ENCODE data around the gene SLC12A7.
"Not testable (repeated sequence)": the region's sequence is repeated elsewhere in the genome, so short reads cannot be mapped to it uniquely, and the experiment has no call there.

Gene SLC12A7

DNA sequence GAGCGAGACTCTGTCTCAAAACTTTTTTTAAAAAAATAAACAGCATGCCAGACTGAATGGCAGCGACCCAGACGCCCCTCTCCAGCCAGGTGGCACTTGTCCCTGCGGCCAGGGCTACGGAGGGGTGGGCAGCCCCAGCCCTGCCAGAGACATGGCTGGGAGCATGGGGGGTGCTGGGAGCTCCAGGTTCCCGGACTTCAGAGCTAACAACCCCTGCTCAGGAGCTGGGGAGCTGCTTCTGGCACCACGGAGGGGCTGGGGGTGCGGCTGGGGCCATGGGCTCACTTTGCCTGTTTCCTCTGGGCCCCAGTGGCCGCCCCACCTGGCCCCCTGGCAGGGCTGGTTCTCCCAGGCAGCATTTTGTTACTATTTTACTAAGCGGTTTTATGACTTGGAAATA, 49.9 kb downstream of the SLC12A7 start:
- CTCF ChIA-PET, result no interaction called here
- POLR2A ChIA-PET, result no interaction called here

DNA sequence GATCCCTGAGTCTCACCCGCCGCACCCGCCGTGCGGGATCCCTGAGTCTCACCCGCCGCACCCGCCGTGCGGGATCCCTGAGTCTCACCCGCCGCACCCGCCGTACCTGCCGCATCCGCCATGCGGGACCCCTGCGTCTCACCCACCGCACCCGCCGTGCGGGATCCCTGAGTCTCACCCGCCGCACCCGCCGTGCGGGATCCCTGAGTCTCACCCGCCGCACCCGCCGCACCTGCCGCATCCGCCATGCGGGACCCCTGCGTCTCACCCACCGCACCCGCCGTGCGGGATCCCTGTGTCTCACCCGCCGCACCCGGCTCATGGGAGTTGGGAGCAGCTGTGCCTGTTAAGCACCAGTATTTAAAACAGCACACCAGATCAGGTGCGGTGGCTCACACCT, 50.6 kb downstream of the SLC12A7 start:
- POLR2A ChIA-PET; CTCF ChIA-PET; DNase-seq (ENCODE audit: low read depth, low spot score): not testable (repeated sequence)

More for the DNA sequence above, 49.9 kb downstream of the SLC12A7 start:
- TF ChIP-seq CTCF (IDR thresholded peaks at IDR 0.05; ENCODE audit: insufficient read depth, low read length, missing control alignments), result no peak
- H3K4me3 ChIP-seq (ENCODE audit: low read depth, low read length), result no peak overlapping the region
- no peak for DNase-seq (ENCODE audit: low read depth, low spot score)

GRCh38 chr5:1060535-1060981, 51.3 kb downstream of the SLC12A7 start:
- H3K4me3 ChIP-seq (ENCODE audit: low read depth, low read length), result no peak overlapping the region
- POLR2A ChIA-PET, result no interaction called here
- TF ChIP-seq CTCF (IDR thresholded peaks at IDR 0.05; ENCODE audit: insufficient read depth, low read length, missing control alignments), result no peak
- no peak for DNase-seq (ENCODE audit: low read depth, low spot score)
- CTCF ChIA-PET, result interaction anchor here (1.2 kb wide), 1 partner anchor 9 kb away, joined by 3 read pairs; no protein-coding TSS in a partner anchor

More for the DNA sequence above, 50.6 kb downstream of the SLC12A7 start:
- not testable (repeated sequence) for H3K4me3 ChIP-seq (ENCODE audit: low read depth, low read length)

GRCh38 chr5:1059884-1060263, 52.0 kb downstream of the SLC12A7 start:
- no peak for TF ChIP-seq CTCF (IDR thresholded peaks at IDR 0.05; ENCODE audit: insufficient read depth, low read length, missing control alignments)
- ChIA-PET POLR2A (no interaction called here), CTCF (interaction anchor here (1.2 kb wide), 1 partner anchor 8 kb away, joined by 3 read pairs; no protein-coding TSS in a partner anchor)
- no peak for DNase-seq (ENCODE audit: low read depth, low spot score)
- H3K4me3 ChIP-seq (ENCODE audit: low read depth, low read length), result no peak overlapping the region

DNA sequence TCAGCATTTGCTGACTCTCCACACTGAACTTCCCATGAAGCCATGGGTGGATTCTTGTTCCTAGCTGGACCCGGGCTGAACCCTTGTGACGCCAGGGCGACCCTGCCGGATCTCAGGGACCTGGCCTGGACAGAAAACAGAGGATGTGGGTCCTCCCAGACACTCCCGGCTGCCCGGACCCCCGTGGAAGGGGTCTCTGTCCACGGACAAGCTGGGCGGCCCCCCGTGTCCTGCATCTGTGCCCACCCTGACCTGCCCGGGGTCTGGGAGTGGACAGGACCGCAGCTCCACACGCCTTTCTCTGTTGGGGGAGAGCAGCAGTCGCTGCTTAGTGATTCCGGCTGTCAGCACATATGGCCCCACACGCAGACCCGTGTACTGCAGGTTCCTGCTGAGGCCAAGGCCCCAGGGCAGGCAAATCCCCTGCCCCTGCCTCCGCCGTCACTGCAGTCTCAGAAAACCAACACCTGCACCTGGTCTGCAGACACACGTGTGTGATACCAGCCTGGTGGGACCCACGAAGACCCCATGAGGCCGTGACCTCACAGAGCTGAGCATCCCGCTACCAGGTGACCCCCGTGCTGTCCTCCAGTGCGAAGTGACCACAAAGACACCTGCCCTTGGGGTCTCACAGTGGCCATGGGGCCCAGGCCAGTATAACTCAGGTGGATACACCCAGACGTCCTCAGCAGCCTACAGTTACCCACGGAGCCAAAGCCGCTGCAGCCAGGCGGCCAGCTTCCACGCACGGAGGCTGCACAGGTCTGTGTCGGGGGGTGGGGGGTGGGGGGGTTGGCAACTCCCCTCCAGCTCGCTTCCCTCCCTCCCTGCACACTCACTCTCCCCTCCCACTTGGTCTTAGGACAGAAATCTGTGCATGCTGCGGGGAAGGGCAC, 52.6 kb downstream of the SLC12A7 start:
- DNase-seq (ENCODE audit: low read depth, low spot score), result no peak
- no peak for TF ChIP-seq CTCF (IDR thresholded peaks at IDR 0.05; ENCODE audit: insufficient read depth, low read length, missing control alignments)
- H3K4me3 ChIP-seq (ENCODE audit: low read depth, low read length), result no peak overlapping the region
- CTCF ChIA-PET, result interaction anchor here (1.2 kb wide), 1 partner anchor 8 kb away, joined by 3 read pairs; no protein-coding TSS in a partner anchor
- POLR2A ChIA-PET, result no interaction called here

DNA sequence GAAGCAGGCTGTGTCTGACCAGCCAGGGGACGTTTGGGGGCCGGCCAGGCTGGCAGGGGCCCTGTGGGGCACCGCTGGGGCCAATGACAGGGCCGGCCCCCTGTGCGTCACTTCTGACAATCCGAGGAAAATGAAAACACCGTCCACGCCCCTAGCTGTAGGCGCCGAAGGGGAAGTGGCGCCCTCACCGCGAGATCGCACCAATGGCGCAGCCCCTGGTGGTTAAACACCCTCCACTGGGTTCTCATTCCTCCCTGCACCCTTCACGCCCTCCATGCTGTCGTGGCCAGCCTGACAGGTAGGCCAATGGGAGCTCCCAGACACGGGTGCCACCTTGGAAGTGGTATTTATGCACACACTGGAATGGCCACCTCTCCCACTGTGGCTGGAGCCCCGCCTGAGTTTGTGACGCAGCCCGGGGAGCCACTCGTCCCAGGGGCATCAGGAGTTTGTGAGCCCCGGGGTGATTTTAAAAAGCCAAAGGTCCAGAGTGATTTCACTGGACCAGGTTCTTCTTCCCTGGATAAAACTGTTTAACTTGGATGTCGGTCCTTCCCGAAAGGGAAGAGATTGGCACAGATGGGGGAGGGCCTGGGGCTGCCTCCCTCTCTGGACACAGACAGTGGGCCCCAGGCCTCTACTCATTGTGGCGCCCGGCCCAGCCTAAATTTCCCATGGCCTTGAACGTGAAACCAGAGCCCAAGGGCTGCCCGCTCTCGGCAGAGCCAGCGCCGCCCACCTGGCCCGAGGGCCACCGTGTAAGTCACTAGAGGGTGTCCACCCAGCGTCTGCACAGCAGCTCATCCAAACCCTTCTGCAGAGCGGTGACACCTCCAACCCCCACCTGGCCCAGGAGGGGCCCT, 53.5 kb downstream of the SLC12A7 start:
- no peak overlapping the region for H3K4me3 ChIP-seq (ENCODE audit: low read depth, low read length)
- TF ChIP-seq CTCF (IDR thresholded peaks at IDR 0.05; ENCODE audit: insufficient read depth, low read length, missing control alignments), result no peak
- ChIA-PET CTCF (no interaction called here), POLR2A (no interaction called here)
- DNase-seq (ENCODE audit: low read depth, low spot score), result no peak
